Measurements from ENCODE around the gene MRPS10. TPM values are rescaled to one million over a fixed set of nuclear protein-coding genes. Genes with fewer than 3 reads are reported as not detected.

Gene MRPS10
- total RNA-seq, 2 experiments from 2014 or later, result 28.4 to 32.8 TPM

DNA sequence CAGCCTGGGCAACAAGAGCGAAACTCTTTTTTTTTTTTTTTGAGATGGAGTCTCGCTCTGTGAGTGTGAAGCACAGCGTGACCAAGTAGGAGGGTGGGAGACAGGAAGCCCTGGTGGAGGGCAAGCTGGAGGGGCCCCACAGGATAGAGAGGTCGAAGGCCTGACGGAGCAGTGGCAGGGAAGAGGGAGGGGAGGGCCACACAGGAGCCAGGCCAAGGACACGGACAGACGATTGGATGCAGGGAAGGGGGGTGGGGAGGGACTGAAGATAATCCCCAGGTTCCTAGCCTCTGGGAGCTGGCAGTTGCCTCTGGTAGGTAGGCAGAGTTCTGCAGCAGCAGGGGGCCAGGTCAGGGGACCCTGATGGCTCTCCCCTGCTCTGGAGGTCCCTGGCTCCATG is 55.3 kb downstream of the MRPS10 start:
- Mint-ChIP-seq H3K36me3 (ENCODE audit: low read depth) (no peaks in the 10 kb centered on the region), H3K4me1 (no peaks in the 10 kb centered on the region), H3K27me3 (peaks cover 11% of the 10 kb centered on the region), H3K9me3 (no peaks in the 10 kb centered on the region), H3K27ac (no peak overlapping the region), H3K4me3 (no peak overlapping the region)
- ChIA-PET CTCF (interaction anchor here (0.7 kb wide), 1 partner anchor 386 kb away, joined by 4 read pairs; no protein-coding TSS in a partner anchor), POLR2A (no interaction called here)
- no peak for DNase-seq

DNA sequence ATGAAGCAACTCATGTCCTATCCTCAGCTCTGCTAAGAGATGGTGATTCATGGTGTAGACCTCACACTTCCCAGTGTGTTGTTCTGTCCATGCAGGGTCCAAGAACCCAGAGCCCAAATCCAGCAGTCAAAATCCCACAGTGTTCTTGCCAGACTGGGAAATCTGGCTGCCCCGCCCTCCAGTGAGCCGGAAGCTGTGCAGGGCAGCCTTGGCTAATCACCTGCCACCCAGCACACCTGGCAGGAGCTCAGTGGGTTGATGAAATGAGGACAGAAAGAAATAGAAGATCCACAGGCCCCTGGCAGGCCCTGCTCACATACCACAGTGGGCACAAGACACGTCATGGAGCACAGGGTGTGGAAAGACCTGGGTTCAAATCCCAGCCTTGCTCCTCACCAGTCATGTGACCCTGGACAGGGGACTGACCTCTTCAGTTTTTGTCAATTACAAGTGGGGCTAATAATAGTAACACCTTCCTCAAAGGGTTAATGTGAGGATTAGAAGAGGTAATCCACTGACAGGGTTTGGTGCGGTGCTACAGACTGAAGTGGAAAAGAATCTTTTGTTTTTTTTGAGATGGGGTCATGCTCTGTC is 58.1 kb downstream of the MRPS10 start:
- no peaks in the 10 kb centered on the region for H3K4me1 Mint-ChIP-seq
- H3K36me3 Mint-ChIP-seq (ENCODE audit: low read depth), result no peaks in the 10 kb centered on the region
- CTCF ChIA-PET, result no interaction called here
- POLR2A ChIA-PET, result no interaction called here
- H3K9me3 Mint-ChIP-seq, result no peaks in the 10 kb centered on the region
- H3K27ac Mint-ChIP-seq, result no peak overlapping the region
- H3K27me3 Mint-ChIP-seq, result peaks cover 12% of the 10 kb centered on the region
- DNase-seq, result no peak
- H3K4me3 Mint-ChIP-seq, result no peak overlapping the region

DNA sequence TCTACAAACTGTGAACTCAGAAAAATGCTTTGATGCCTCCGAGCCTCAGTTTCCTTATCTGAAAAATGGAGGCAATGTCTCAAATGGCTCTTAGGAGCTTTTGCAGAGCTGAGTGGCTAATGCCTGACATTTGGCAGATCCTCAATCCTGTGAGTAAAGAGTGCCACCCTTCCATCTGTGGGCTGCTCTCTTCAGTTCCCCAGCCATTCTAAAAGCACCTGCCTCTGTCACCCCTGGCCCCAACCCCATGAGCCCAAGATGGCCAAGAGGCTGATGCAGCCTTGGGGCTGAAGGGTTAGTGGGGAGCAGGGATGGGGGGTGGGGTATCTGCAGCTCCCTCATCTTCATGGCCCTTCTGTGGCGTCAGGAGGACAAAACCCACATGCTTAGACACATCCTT is 59.0 kb downstream of the MRPS10 start:
- no peak overlapping the region for H3K27ac Mint-ChIP-seq
- H3K4me1 Mint-ChIP-seq, result no peaks in the 10 kb centered on the region
- DNase-seq, result no peak
- no peaks in the 10 kb centered on the region for H3K36me3 Mint-ChIP-seq (ENCODE audit: low read depth)
- H3K27me3 Mint-ChIP-seq, result peaks cover 14% of the 10 kb centered on the region
- ChIA-PET POLR2A (no interaction called here), CTCF (no interaction called here)
- no peaks in the 10 kb centered on the region for H3K9me3 Mint-ChIP-seq
- H3K4me3 Mint-ChIP-seq, result no peak overlapping the region

DNA sequence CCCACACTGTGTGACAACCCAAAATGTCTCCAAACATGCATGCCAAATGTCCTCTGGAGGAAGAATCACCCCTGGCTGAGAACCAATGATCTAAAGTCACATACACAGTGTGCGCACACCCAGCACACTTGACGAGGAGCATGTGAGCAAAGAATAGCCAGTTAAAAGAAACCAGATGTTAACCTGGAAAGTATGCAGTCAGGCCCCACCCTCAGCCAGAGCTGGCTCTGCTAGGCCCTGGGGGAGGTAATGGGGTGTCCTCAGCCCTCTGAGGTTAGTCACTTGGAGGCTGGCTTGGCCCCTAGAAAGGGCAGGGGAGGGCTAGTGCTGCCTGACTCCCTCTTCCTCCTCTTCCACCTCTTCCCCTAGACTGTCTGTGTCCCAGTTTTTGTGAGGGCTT is 59.6 kb downstream of the MRPS10 start:
- no peaks in the 10 kb centered on the region for H3K36me3 Mint-ChIP-seq (ENCODE audit: low read depth)
- no peaks in the 10 kb centered on the region for H3K4me1 Mint-ChIP-seq
- DNase-seq, result no peak
- peaks cover 14% of the 10 kb centered on the region for H3K27me3 Mint-ChIP-seq
- no peaks in the 10 kb centered on the region for H3K9me3 Mint-ChIP-seq
- ChIA-PET POLR2A (no interaction called here), CTCF (no interaction called here)
- no peak overlapping the region for H3K27ac Mint-ChIP-seq
- no peak overlapping the region for H3K4me3 Mint-ChIP-seq

Other genes with a start within 250 kb of the MRPS10 start
- gene TAF8, start 167.3 kb downstream of the MRPS10 start, total RNA-seq, result 10 to 100 TPM; 48.0 to 55.1 TPM
- under 1 TPM; 0.05 to 0.10 TPM for gene C6orf132, start 75.2 kb downstream of the MRPS10 start, total RNA-seq
- gene GUCA1A, start 44.5 kb downstream of the MRPS10 start, total RNA-seq, result not detected
- gene GUCA1B, start 22.9 kb downstream of the MRPS10 start, total RNA-seq, result 1 to 10 TPM in 1 of 2 experiments, under 1 TPM in 1; 0.65 to 1.2 TPM
- gene TRERF1, start 234.1 kb upstream of the MRPS10 start, total RNA-seq, result 10 to 100 TPM; 17.4 to 18.2 TPM

Measured in activated CD4-positive, alpha-beta memory T cell treated with anti-CD3 and anti-CD28 coated beads, Interleukin-2, amount 10 ng/mL, durations not matched to agents 7 days and 5 days (primary cell).